Activated gamma-delta T cell treated with Interleukin-2 at 50 U/mL for 16 hours (primary cell): Measurements from ENCODE around the gene PALD1.

Experiments used
- DNase-seq: peaks from one replicate; pipeline ENCODE4 v3.0.0-alpha.2; 2020

The PALD1 gene

DNA sequence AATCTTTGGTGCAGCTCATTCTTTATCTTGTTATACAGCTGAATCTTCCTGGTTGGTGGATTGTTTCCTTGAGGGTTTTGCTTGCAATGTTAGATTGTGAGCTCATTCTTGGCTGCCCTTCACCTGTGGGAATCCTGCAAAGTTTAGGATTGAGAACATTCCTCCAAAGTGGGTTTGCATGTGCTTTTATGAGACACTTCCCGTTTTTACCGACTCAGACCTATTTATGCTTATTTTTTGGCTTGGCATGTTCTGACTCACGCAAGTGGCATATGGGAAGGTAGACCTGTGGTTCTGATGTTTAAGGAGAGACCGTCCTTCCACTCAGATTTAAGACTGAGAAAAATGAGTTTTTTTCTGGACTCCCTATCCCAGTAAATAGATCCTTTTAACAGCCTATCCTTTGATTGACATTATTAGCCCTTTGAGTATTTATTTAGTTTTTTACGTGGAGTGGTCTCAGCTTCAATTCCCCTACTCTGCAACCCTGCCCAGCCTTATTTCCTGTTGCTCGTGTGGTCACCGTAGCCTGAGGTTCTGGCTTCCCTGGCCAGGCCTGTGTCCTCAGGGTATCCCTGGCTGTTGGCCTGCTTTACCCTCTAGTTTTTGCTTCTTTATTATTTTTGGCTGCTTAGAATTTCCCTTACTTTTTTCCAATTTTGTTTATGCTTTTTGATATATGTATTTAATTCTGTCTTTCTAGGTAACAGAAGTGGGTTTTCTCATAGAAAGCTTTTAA lies 137.4 kb downstream of the PALD1 start:
- DNase-seq, result no peak

DNA sequence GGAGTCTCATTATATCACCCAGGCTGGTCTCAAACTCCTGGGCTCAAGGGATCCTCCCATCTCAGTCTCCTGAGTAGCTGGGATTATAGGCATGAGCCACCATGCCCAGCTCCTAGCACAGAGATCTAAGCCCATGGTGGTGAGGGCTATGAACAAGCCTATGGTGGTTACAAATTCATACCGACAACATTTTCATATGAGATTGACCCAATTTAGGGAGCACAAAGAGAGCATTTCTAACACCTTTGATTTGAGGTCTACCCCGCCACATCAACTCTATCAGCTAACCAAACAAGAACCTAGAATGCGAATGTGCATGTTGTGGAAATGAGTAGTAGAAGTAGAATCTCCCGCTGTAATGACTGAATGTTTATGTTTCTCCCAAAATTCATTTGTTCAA lies 138.2 kb downstream of the PALD1 start:
- no peak for DNase-seq
